OCI-LY1 (cell line): ENCODE data around the gene C1orf115.
"Not testable (repeated sequence)": the region's sequence is repeated elsewhere in the genome, so short reads cannot be mapped to it uniquely, and the experiment has no call there.

ENCODE experiments used
- H2AFZ ChIP-seq: fragments of 200-600 bp; sonication (generic), shearing (Covaris generic); 2 replicates; pipeline ENCODE4 v1.6.0; 2014; ENCODE audit warnings: antibody characterized with exemption, mild to moderate bottlenecking, low read length
- H3F3A ChIP-seq: fragments of 200-600 bp; sonication (generic), shearing (Covaris generic); 2 replicates; pipeline ENCODE4 v1.6.0; 2014; ENCODE audit warnings: mild to moderate bottlenecking, antibody characterized with exemption, low read length, moderate library complexity; ENCODE audit not compliant: insufficient read depth
- H3K27ac ChIP-seq: fragments of 200-600 bp; sonication (generic); 2 replicates; pipeline ENCODE4 v1.5.1; 2014; ENCODE audit warnings: low read length, mixed run types, mild to moderate bottlenecking, low read depth; ENCODE audit not compliant: poor library complexity, severe bottlenecking
- H3K27me3 ChIP-seq: fragments of 200-600 bp; sonication (generic); 2 replicates; pipeline ENCODE4 v1.6.0; 2014; ENCODE audit warnings: antibody characterized with exemption, mild to moderate bottlenecking, low read length, moderate library complexity; ENCODE audit not compliant: insufficient read depth
- H3K36me3 ChIP-seq: fragments of 200-600 bp; sonication (generic); 2 replicates; pipeline ENCODE4 v1.6.1; 2014; ENCODE audit warnings: mild to moderate bottlenecking, antibody characterized with exemption, low read length, moderate library complexity, mixed read lengths; ENCODE audit not compliant: insufficient read depth
- H3K4me1 ChIP-seq: fragments of 200-600 bp; sonication (generic); 2 replicates; pipeline ENCODE4 v1.5.1; 2014; ENCODE audit warnings: mild to moderate bottlenecking, low read length, moderate library complexity; ENCODE audit not compliant: insufficient read depth, severe bottlenecking
- H3K4me2 ChIP-seq: fragments of 200-600 bp; sonication (generic), shearing (Covaris generic); 2 replicates; pipeline ENCODE4 v1.6.1; 2014; ENCODE audit warnings: low read length
- H3K4me3 ChIP-seq: fragments of 200-600 bp; sonication (generic); 2 replicates; pipeline ENCODE4 v1.5.1; 2014; ENCODE audit warnings: low read length, low read depth, mild to moderate bottlenecking, mixed read lengths; ENCODE audit not compliant: poor library complexity, severe bottlenecking
- H3K79me2 ChIP-seq: fragments of 200-600 bp; shearing (Covaris generic); 2 replicates; pipeline ENCODE4 v1.6.1; 2016; ENCODE audit warnings: mixed run types, low read length, mixed read lengths; ENCODE audit not compliant: insufficient read depth
- H3K9ac ChIP-seq: fragments of 200-600 bp; sonication (generic), shearing (Covaris generic); 2 replicates; pipeline ENCODE4 v1.6.1; 2014; ENCODE audit warnings: mild to moderate bottlenecking, low read length, mixed read lengths
- H3K9me2 ChIP-seq: fragments of 200-600 bp; sonication (generic), shearing (Covaris generic); 2 replicates; pipeline ENCODE4 v1.6.1; 2014; ENCODE audit warnings: low read depth, mild to moderate bottlenecking, low read length, mixed read lengths
- H3K9me3 ChIP-seq: fragments of 200-600 bp; shearing (Covaris generic); 2 replicates; pipeline ENCODE4 v1.6.1; 2014; ENCODE audit warnings: low read length, mixed read lengths
- H4K20me1 ChIP-seq: fragments of 200-600 bp; sonication (generic), shearing (Covaris generic); 2 replicates; pipeline ENCODE4 v1.6.0; 2016; ENCODE audit warnings: mild to moderate bottlenecking, low read length; ENCODE audit not compliant: insufficient read depth
- EZH2 ChIP-seq: fragments of 200-600 bp; sonication (generic), shearing (Covaris generic); IDR thresholded peaks from 2 replicates; pipeline ENCODE4 v1.8.0; 2017; ENCODE audit warnings: borderline replicate concordance, mixed run types, mild to moderate bottlenecking, antibody characterized with exemption, low read length, moderate library complexity, mixed read lengths
- TF ChIP-seq, protein P1 (sequence below): fragments of 200-600 bp; sonication (generic), shearing (Covaris generic); IDR thresholded peaks from 2 replicates; pipeline ENCODE4 v1.5.1; 2017; ENCODE audit warnings: mild to moderate bottlenecking, antibody characterized with exemption, low read length, moderate library complexity, mixed read lengths

C1orf115 gene

DNA sequence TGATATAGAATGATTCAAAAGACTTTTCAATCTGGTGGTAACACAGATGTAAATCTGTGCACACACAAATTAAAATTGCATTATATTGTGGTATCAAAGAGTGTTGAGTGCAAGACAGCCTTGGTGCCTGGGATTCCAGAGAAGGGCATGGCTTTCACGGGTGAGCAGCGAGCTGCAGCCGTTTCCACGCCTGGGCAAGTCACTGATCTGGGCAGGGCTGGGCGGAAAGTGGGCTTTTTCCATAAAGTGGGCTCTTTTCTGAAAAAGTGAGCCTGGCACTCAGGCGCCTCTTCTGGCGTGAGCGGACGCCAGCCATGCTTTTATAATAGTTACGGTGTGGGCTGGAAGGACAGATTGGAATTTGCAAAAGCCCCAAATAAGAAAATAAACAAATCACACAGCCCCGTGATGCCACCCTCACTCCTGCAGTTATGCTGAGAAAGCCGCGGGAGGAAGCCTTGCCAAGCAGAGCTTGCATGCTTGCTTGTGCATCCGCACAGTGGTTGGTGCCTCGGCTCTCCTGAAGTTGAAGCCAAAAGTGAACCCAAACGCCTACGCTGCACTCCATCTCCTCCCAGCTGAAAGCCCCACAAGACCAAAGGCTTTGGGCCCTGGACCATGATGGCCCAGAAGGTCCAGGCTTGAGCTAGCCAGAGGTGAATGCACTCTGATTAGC, 7.1 kb upstream of the C1orf115 start:
- Histone ChIP-seq H3F3A (no peaks in the 10 kb centered on the region), H4K20me1 (no peaks in the 10 kb centered on the region), H3K79me2 (no peaks in the 10 kb centered on the region), H3K9me3 (no peaks in the 10 kb centered on the region), H3K27ac (no peak overlapping the region), H3K4me3 (no peak overlapping the region), H2AFZ (no peak overlapping the region), H3K9me2 (no peaks in the 10 kb centered on the region), H3K9ac (no peak overlapping the region), H3K36me3 (no peaks in the 10 kb centered on the region), H3K27me3 (no peaks in the 10 kb centered on the region), H3K4me2 (no peak overlapping the region), H3K4me1 (no peaks in the 10 kb centered on the region)
- TF ChIP-seq EZH2 = no peak
- TF ChIP-seq, protein P1, sequence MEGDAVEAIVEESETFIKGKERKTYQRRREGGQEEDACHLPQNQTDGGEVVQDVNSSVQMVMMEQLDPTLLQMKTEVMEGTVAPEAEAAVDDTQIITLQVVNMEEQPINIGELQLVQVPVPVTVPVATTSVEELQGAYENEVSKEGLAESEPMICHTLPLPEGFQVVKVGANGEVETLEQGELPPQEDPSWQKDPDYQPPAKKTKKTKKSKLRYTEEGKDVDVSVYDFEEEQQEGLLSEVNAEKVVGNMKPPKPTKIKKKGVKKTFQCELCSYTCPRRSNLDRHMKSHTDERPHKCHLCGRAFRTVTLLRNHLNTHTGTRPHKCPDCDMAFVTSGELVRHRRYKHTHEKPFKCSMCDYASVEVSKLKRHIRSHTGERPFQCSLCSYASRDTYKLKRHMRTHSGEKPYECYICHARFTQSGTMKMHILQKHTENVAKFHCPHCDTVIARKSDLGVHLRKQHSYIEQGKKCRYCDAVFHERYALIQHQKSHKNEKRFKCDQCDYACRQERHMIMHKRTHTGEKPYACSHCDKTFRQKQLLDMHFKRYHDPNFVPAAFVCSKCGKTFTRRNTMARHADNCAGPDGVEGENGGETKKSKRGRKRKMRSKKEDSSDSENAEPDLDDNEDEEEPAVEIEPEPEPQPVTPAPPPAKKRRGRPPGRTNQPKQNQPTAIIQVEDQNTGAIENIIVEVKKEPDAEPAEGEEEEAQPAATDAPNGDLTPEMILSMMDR = no peak

GRCh38 chr1:220683716-220684115, 6.4 kb upstream of the C1orf115 start:
- H3K9ac ChIP-seq, H2AFZ ChIP-seq, H3K4me3 ChIP-seq, H3K9me2 ChIP-seq, H3K79me2 ChIP-seq, H4K20me1 ChIP-seq, H3K4me1 ChIP-seq, H3K4me2 ChIP-seq, H3K27ac ChIP-seq, H3K27me3 ChIP-seq, H3K9me3 ChIP-seq, H3F3A ChIP-seq, H3K36me3 ChIP-seq: not testable (repeated sequence)

GRCh38 chr1:220684890-220685289, 5.3 kb upstream of the C1orf115 start:
- H2AFZ ChIP-seq = no peak overlapping the region
- H3K4me3 ChIP-seq = no peak overlapping the region
- no peaks in the 10 kb centered on the region for H3K79me2 ChIP-seq
- H4K20me1 ChIP-seq = no peaks in the 10 kb centered on the region
- H3F3A ChIP-seq = no peaks in the 10 kb centered on the region
- no peaks in the 10 kb centered on the region for H3K4me1 ChIP-seq
- H3K36me3 ChIP-seq = no peaks in the 10 kb centered on the region
- no peak overlapping the region for H3K4me2 ChIP-seq
- no peak overlapping the region for H3K9ac ChIP-seq
- TF ChIP-seq, protein P1 = no peak
- no peak for TF ChIP-seq EZH2
- no peaks in the 10 kb centered on the region for H3K27me3 ChIP-seq
- H3K9me3 ChIP-seq = no peaks in the 10 kb centered on the region
- H3K27ac ChIP-seq = no peak overlapping the region
- H3K9me2 ChIP-seq = no peaks in the 10 kb centered on the region

- Histone ChIP-seq H3K27me3 (no peaks in the 10 kb centered on the region), H3K9ac (no peak overlapping the region), H4K20me1 (no peaks in the 10 kb centered on the region), H3F3A (no peaks in the 10 kb centered on the region), H3K4me3 (no peak overlapping the region), H3K36me3 (no peaks in the 10 kb centered on the region), H2AFZ (no peak overlapping the region), H3K9me3 (no peaks in the 10 kb centered on the region), H3K4me2 (no peak overlapping the region), H3K27ac (no peak overlapping the region), H3K4me1 (no peaks in the 10 kb centered on the region), H3K9me2 (no peaks in the 10 kb centered on the region), H3K79me2 (no peaks in the 10 kb centered on the region)
- TF ChIP-seq, protein P1 = no peak
- no peak for TF ChIP-seq EZH2
These were observed 4.3 kb upstream of the C1orf115 start for GRCh38 chr1:220685879-220686278.
